ENCODE data around the gene DMWD.

GRCh38 chr19:45826934-45827333, 34.3 kb upstream of the DMWD start:
- no peak for TF ChIP-seq POLR2A (IDR thresholded peaks at IDR 0.05)
- TF ChIP-seq, protein P1, sequence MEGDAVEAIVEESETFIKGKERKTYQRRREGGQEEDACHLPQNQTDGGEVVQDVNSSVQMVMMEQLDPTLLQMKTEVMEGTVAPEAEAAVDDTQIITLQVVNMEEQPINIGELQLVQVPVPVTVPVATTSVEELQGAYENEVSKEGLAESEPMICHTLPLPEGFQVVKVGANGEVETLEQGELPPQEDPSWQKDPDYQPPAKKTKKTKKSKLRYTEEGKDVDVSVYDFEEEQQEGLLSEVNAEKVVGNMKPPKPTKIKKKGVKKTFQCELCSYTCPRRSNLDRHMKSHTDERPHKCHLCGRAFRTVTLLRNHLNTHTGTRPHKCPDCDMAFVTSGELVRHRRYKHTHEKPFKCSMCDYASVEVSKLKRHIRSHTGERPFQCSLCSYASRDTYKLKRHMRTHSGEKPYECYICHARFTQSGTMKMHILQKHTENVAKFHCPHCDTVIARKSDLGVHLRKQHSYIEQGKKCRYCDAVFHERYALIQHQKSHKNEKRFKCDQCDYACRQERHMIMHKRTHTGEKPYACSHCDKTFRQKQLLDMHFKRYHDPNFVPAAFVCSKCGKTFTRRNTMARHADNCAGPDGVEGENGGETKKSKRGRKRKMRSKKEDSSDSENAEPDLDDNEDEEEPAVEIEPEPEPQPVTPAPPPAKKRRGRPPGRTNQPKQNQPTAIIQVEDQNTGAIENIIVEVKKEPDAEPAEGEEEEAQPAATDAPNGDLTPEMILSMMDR (IDR thresholded peaks at IDR 0.05), result no peak
